ENCODE results near the gene KIZ. TPM values are rescaled to one million over a fixed set of nuclear protein-coding genes. Genes with fewer than 3 reads are reported as not detected.

Gene KIZ
- total RNA-seq, 1 donor from 2014 or later: 60.0 TPM

DNA sequence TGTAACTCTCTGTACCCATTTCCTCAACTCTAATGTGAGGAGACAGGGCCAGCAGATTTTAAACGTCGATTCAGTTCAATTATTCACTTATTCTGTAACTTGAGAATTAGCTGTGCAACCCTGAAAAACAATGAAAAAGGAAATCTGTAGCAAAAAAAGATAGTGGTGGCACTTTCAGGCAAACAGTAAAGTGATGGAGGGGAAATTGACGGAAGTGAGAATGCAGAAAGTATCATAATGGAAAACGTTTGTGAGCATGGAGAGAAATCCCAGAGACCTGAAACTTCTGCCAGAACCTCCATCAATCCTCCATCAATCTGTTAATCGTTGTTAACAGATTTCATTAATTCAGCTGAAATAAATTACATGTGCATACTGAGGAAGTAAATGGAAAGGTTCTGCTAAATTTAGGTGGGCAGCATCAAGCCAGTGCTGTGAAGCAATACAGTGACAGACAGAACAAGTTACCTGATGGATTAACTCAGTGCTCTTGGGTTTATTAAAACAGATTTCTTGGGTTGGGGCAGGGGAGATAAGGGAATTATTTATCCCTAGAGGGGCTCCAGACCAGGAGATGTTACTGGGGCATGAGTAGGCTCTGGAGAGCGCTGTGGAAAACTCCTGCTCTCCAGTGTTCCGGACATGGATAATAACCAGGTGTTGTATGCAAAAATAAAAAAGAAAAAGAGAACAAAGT lies 17.5 kb downstream of the KIZ start:
- no peak for DNase-seq (ENCODE audit: low spot score)
- no peaks in the 10 kb centered on the region for H3K27me3 ChIP-seq
- H3K27ac ChIP-seq: no peak overlapping the region
- H3K9ac ChIP-seq: no peak overlapping the region
- no peak overlapping the region for H3K4me3 ChIP-seq
- Mint-ChIP-seq H3K36me3 (no peaks in the 10 kb centered on the region), H3K27ac (no peak overlapping the region), H3K4me3 (no peak overlapping the region), H3K4me1 (no peaks in the 10 kb centered on the region), H3K9me3 (no peaks in the 10 kb centered on the region), H3K27me3 (ENCODE audit: insufficient read depth, low read depth) (no peaks in the 10 kb centered on the region)
- peaks cover 5% of the 10 kb centered on the region for H3K4me1 ChIP-seq
- H3K36me3 ChIP-seq: no peaks in the 10 kb centered on the region
- no peaks in the 10 kb centered on the region for H3F3A ChIP-seq (ENCODE audit: low read depth)
- no peaks in the 10 kb centered on the region for H3K9me3 ChIP-seq (ENCODE audit: low read depth)
- H3K4me2 ChIP-seq: no peak overlapping the region
- TF ChIP-seq, protein P1, sequence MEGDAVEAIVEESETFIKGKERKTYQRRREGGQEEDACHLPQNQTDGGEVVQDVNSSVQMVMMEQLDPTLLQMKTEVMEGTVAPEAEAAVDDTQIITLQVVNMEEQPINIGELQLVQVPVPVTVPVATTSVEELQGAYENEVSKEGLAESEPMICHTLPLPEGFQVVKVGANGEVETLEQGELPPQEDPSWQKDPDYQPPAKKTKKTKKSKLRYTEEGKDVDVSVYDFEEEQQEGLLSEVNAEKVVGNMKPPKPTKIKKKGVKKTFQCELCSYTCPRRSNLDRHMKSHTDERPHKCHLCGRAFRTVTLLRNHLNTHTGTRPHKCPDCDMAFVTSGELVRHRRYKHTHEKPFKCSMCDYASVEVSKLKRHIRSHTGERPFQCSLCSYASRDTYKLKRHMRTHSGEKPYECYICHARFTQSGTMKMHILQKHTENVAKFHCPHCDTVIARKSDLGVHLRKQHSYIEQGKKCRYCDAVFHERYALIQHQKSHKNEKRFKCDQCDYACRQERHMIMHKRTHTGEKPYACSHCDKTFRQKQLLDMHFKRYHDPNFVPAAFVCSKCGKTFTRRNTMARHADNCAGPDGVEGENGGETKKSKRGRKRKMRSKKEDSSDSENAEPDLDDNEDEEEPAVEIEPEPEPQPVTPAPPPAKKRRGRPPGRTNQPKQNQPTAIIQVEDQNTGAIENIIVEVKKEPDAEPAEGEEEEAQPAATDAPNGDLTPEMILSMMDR (IDR thresholded peaks at IDR 0.05): no peak
- TF ChIP-seq EZH2 (IDR thresholded peaks at IDR 0.05): no peak
- TF ChIP-seq EZH2phosphoT487 (IDR thresholded peaks at IDR 0.05): no peak
- no peaks in the 10 kb centered on the region for H3K79me2 ChIP-seq (ENCODE audit: low read depth)
- no peaks in the 10 kb centered on the region for H4K20me1 ChIP-seq (ENCODE audit: low read depth)
- H2AFZ ChIP-seq (replicated peaks): no peak overlapping the region

DNA sequence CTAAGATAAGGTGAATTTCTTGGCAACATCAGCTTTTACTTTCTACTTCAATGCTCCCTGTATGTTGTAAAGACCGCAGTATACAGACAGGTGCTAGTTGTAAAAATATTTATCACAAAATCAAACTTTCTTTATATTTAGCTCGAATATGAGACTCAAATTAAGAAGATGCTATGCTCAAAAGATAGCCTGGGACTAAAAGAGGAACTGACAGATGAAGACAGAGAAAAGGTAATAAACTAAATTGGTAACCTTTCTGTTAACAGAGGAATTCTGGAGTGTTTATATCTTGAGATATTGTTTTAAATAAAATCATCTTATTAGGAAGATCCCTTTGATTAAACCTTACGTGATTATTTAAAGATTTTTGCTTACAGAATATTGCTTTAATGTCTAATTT lies 19.5 kb downstream of the KIZ start:
- Histone ChIP-seq H3K4me3 (no peak overlapping the region), H3K79me2 (ENCODE audit: low read depth) (no peaks in the 10 kb centered on the region), H4K20me1 (ENCODE audit: low read depth) (no peaks in the 10 kb centered on the region), H3K9me3 (ENCODE audit: low read depth) (no peaks in the 10 kb centered on the region), H3K4me1 (peaks cover 5% of the 10 kb centered on the region), H3K27me3 (no peaks in the 10 kb centered on the region), H3K4me2 (no peak overlapping the region), H3K27ac (no peak overlapping the region), H2AFZ (replicated peaks) (no peak overlapping the region), H3K36me3 (no peaks in the 10 kb centered on the region), H3K9ac (no peak overlapping the region), H3F3A (ENCODE audit: low read depth) (no peaks in the 10 kb centered on the region)
- Mint-ChIP-seq H3K27me3 (ENCODE audit: insufficient read depth, low read depth) (no peaks in the 10 kb centered on the region), H3K9me3 (no peaks in the 10 kb centered on the region), H3K36me3 (no peaks in the 10 kb centered on the region), H3K4me1 (no peaks in the 10 kb centered on the region), H3K4me3 (no peak overlapping the region), H3K27ac (no peak overlapping the region)
- TF ChIP-seq, protein P1 (IDR thresholded peaks at IDR 0.05): no peak
- TF ChIP-seq EZH2 (IDR thresholded peaks at IDR 0.05): no peak
- TF ChIP-seq EZH2phosphoT487 (IDR thresholded peaks at IDR 0.05): no peak
- DNase-seq (ENCODE audit: low spot score): no peak

DNA sequence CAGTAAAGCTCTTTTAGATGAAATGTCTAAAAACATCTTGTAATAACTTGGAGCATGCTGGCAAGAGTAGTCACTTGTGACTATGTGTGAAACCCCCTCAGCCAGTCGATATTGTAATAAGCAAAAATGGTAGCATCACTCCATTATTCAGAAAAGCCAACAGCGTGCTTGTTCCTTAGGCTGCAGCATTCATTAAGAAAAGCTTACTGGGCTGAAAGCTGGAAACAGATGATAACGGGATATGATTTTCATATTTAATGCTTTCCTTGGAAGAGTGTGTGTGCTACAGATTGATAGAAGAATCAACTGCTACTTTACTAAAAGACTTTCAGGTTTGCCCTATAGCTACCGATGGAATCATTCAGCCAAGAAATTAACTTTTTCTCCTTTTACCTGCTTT lies 20.3 kb downstream of the KIZ start:
- H3K27me3 Mint-ChIP-seq (ENCODE audit: insufficient read depth, low read depth): no peaks in the 10 kb centered on the region
- H3K79me2 ChIP-seq (ENCODE audit: low read depth): no peaks in the 10 kb centered on the region
- H3K9me3 ChIP-seq (ENCODE audit: low read depth): no peaks in the 10 kb centered on the region
- no peaks in the 10 kb centered on the region for H3F3A ChIP-seq (ENCODE audit: low read depth)
- H3K9me3 Mint-ChIP-seq: no peaks in the 10 kb centered on the region
- H3K4me2 ChIP-seq: no peak overlapping the region
- DNase-seq (ENCODE audit: low spot score): no peak
- H3K27ac Mint-ChIP-seq: no peak overlapping the region
- H2AFZ ChIP-seq (replicated peaks): no peak overlapping the region
- H3K36me3 Mint-ChIP-seq: no peaks in the 10 kb centered on the region
- TF ChIP-seq EZH2 (IDR thresholded peaks at IDR 0.05): no peak
- no peaks in the 10 kb centered on the region for H3K36me3 ChIP-seq
- H3K4me3 Mint-ChIP-seq: no peak overlapping the region
- H4K20me1 ChIP-seq (ENCODE audit: low read depth): no peaks in the 10 kb centered on the region
- no peak overlapping the region for H3K27ac ChIP-seq
- H3K9ac ChIP-seq: no peak overlapping the region
- no peaks in the 10 kb centered on the region for H3K27me3 ChIP-seq
- no peaks in the 10 kb centered on the region for H3K4me1 Mint-ChIP-seq
- H3K4me1 ChIP-seq: peaks cover 5% of the 10 kb centered on the region
- no peak overlapping the region for H3K4me3 ChIP-seq

DNA sequence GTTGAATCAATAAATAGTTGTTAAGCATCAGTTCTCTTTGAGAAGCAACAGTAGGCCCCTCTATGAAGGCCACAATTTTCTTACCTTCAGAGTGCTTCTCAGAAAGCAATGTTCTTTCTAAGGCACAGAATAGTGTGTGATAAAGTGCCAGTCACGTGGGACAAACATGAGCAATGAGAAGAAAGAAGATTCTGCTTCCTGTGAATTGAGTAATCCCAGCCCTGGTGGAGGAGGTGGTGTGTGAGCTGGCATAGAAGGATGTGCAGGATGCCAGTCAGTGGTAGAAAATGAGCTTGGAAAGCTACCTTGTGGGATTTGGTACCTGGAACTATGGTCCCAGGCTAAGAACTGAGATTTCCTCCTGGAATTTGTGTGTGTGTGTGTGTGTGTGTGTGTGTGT lies 21.7 kb downstream of the KIZ start:
- no peak overlapping the region for H2AFZ ChIP-seq (replicated peaks)

More for the DNA sequence above, 21.7 kb downstream of the KIZ start:
- H3K4me1 Mint-ChIP-seq: no peaks in the 10 kb centered on the region
- H3K9me3 Mint-ChIP-seq: no peaks in the 10 kb centered on the region
- Histone ChIP-seq H3K27ac (no peak overlapping the region), H3K79me2 (ENCODE audit: low read depth) (no peaks in the 10 kb centered on the region), H3K4me2 (no peak overlapping the region), H4K20me1 (ENCODE audit: low read depth) (no peaks in the 10 kb centered on the region), H3K4me3 (no peak overlapping the region), H3F3A (ENCODE audit: low read depth) (no peaks in the 10 kb centered on the region), H3K4me1 (peaks cover 5% of the 10 kb centered on the region), H3K27me3 (no peaks in the 10 kb centered on the region), H3K9ac (no peak overlapping the region), H3K9me3 (ENCODE audit: low read depth) (no peaks in the 10 kb centered on the region), H3K36me3 (no peaks in the 10 kb centered on the region)
- H3K4me3 Mint-ChIP-seq: no peak overlapping the region
- no peak overlapping the region for H3K27ac Mint-ChIP-seq
- no peak for DNase-seq (ENCODE audit: low spot score)
- H3K27me3 Mint-ChIP-seq (ENCODE audit: insufficient read depth, low read depth): no peaks in the 10 kb centered on the region
- no peaks in the 10 kb centered on the region for H3K36me3 Mint-ChIP-seq
- TF ChIP-seq EZH2phosphoT487 (IDR thresholded peaks at IDR 0.05) (no peak), EZH2 (IDR thresholded peaks at IDR 0.05) (no peak)
- TF ChIP-seq, protein P1 (IDR thresholded peaks at IDR 0.05): no peak
